Measurements from ENCODE around the gene SMARCA4.
"Not testable (repeated sequence)": the region's sequence is repeated elsewhere in the genome, so short reads cannot be mapped to it uniquely, and the experiment has no call there.

SMARCA4 gene

DNA sequence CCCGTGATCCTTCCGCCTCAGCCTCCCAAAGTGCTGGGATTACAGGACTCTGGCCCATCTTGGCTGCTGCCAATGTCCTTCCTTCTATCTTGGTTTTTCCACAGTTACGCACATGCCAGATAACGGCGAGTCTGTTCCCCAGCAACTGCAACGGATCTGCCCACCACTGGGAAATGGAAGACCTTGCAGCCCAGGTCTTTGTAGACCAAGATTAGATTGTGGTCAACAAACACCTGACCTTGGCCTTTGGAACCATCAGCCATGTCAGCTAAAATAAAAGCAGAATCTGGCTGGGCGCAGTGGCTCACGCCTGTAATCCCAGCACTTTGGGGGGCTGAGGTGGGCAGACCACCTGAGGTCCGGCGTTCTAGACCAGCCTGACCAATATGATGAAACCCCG lies 118.1 kb downstream of the SMARCA4 start:
- Histone ChIP-seq H3K36me3 (ENCODE audit: control insufficient read depth, insufficient read depth, low read length) (no peaks in the 10 kb centered on the region), H3K27me3 (replicated peaks; ENCODE audit: control insufficient read depth, insufficient read depth, low read length) (no peaks in the 10 kb centered on the region), H3K4me3 (replicated peaks; ENCODE audit: low read depth, low read length) (no peak overlapping the region)
- no peak for DNase-seq (ENCODE audit: extremely low read depth, insufficient read length)
- TF ChIP-seq, protein P1, sequence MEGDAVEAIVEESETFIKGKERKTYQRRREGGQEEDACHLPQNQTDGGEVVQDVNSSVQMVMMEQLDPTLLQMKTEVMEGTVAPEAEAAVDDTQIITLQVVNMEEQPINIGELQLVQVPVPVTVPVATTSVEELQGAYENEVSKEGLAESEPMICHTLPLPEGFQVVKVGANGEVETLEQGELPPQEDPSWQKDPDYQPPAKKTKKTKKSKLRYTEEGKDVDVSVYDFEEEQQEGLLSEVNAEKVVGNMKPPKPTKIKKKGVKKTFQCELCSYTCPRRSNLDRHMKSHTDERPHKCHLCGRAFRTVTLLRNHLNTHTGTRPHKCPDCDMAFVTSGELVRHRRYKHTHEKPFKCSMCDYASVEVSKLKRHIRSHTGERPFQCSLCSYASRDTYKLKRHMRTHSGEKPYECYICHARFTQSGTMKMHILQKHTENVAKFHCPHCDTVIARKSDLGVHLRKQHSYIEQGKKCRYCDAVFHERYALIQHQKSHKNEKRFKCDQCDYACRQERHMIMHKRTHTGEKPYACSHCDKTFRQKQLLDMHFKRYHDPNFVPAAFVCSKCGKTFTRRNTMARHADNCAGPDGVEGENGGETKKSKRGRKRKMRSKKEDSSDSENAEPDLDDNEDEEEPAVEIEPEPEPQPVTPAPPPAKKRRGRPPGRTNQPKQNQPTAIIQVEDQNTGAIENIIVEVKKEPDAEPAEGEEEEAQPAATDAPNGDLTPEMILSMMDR (IDR thresholded peaks at IDR 0.05; ENCODE audit: insufficient read depth, low read length, poor library complexity, severe bottlenecking), result no peak

DNA sequence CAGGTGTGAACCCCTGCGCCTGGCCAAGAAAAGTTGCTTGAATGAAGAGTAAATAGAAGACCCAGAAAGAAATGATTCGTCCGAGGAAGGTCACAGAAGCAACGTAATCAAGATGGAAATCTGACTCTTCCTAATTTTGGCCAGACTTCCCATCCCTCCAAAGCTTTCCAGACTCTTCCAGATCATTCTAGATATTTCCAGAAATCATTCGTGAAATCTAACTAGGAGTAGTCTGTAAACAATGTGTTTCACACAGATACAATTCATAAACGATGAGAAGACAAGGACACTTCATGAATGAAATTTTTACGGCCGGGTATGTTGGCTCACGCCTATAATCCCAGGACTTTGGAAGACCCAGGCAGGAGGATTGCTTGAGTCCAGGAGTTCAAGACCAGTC lies 119.2 kb downstream of the SMARCA4 start:
- TF ChIP-seq, protein P1 (IDR thresholded peaks at IDR 0.05; ENCODE audit: insufficient read depth, low read length, poor library complexity, severe bottlenecking), result no peak
- no peaks in the 10 kb centered on the region for H3K27me3 ChIP-seq (replicated peaks; ENCODE audit: control insufficient read depth, insufficient read depth, low read length)
- no peak overlapping the region for H3K4me3 ChIP-seq (replicated peaks; ENCODE audit: low read depth, low read length)
- no peaks in the 10 kb centered on the region for H3K36me3 ChIP-seq (ENCODE audit: control insufficient read depth, insufficient read depth, low read length)
- no peak for DNase-seq (ENCODE audit: extremely low read depth, insufficient read length)

DNA sequence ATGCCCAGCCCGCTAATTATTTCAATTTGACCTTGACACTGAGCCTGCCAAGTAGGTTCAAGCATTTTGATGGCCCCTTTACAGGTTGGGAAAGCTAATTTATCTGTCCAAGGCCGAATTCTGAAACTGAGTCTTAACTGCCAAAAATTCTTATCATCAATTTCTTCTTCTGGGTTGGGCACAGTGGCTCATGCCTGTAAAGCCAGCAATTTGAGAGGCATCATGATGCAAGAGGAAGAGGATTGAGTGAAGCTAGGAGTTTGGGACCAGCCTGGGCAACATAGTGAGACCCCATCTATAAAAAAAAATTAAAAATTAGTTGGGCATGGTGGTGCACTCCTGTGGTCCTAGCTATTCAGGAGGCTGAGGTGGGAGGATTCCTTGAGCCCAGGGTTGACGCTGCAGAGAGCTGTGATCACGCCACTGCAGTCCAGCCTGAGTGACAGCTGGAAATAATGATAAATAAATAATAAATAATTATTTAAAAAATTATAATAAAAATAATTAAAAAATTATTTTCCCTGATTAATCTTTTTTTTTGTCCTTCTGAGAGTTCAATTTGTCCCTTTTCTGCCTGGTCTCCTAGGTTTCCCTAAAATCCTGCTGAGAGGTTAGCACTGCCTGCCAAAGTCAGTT lies 127.2 kb downstream of the SMARCA4 start:
- Histone ChIP-seq H3K27me3 (replicated peaks; ENCODE audit: control insufficient read depth, insufficient read depth, low read length) (no peaks in the 10 kb centered on the region), H3K4me3 (replicated peaks; ENCODE audit: low read depth, low read length) (no peak overlapping the region), H3K36me3 (ENCODE audit: control insufficient read depth, insufficient read depth, low read length) (no peaks in the 10 kb centered on the region)
- TF ChIP-seq, protein P1 (IDR thresholded peaks at IDR 0.05; ENCODE audit: insufficient read depth, low read length, poor library complexity, severe bottlenecking), result no peak
- DNase-seq (ENCODE audit: extremely low read depth, insufficient read length), result no peak

DNA sequence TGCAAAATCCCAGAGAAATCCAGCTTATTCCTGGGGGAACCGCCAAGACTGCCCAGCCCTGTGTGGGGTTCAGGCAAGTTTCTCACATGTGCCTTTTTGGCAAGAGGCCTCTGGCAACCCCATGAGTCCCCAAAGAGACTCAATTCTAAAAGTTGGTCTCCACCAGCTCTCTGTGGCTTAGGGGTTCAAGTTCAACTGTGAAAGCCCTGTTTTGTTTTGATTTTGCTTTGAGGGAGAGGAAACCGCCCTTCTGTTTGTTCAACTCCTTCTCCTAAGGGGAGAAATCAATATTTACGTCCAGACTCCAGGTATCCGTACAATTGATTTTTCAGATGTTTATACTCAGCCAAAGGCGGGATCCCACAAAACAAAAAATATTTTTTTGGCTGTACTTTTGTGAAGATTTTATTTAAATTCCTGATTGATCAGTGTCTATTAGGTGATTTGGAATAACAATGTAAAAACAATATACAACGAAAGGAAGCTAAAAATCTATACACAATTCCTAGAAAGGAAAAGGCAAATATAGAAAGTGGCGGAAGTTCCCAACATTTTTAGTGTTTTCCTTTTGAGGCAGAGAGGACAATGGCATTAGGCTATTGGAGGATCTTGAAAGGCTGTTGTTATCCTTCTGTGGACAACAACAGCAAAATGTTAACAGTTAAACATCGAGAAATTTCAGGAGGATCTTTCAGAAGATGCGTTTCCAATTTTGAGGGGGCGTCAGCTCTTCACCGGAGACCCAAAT lies 127.8 kb downstream of the SMARCA4 start:
- TF ChIP-seq, protein P1 (IDR thresholded peaks at IDR 0.05; ENCODE audit: insufficient read depth, low read length, poor library complexity, severe bottlenecking), result no peak
- H3K36me3 ChIP-seq (ENCODE audit: control insufficient read depth, insufficient read depth, low read length), result peaks cover 2% of the 10 kb centered on the region
- no peak for DNase-seq (ENCODE audit: extremely low read depth, insufficient read length)
- no peaks in the 10 kb centered on the region for H3K27me3 ChIP-seq (replicated peaks; ENCODE audit: control insufficient read depth, insufficient read depth, low read length)
- H3K4me3 ChIP-seq (replicated peaks; ENCODE audit: low read depth, low read length), result peak overlapping the region; percentile 89

DNA sequence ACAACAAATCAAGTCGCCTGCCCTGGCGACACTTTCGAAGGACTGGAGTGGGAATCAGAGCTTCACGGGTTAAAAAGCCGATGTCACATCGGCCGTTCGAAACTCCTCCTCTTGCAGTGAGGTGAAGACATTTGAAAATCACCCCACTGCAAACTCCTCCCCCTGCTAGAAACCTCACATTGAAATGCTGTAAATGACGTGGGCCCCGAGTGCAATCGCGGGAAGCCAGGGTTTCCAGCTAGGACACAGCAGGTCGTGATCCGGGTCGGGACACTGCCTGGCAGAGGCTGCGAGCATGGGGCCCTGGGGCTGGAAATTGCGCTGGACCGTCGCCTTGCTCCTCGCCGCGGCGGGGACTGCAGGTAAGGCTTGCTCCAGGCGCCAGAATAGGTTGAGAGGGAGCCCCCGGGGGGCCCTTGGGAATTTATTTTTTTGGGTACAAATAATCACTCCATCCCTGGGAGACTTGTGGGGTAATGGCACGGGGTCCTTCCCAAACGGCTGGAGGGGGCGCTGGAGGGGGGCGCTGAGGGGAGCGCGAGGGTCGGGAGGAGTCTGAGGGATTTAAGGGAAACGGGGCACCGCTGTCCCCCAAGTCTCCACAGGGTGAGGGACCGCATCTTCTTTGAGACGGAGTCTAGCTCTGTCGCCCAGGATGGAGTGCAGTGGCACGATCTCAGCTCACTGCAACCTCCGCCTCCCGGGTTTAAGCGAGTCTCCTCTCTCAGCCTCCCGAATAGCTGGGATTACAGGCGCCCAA lies 128.6 kb downstream of the SMARCA4 start, which contains the start of gene LDLR:
LDLR (plus strand) TSS at position 210 of the 760 bp plus-strand sequence; CDS start at position 296, 86 bp downstream.
- peak; percentile 77 for DNase-seq (ENCODE audit: extremely low read depth, insufficient read length)
- Histone ChIP-seq H3K4me3 (replicated peaks; ENCODE audit: low read depth, low read length) (peak within 1 kb of the TSS; percentile 89), H3K36me3 (ENCODE audit: control insufficient read depth, insufficient read depth, low read length) (peaks cover 3% of the 10 kb centered on the region), H3K27me3 (replicated peaks; ENCODE audit: control insufficient read depth, insufficient read depth, low read length) (no peaks in the 10 kb centered on the region)
- TF ChIP-seq, protein P1 (IDR thresholded peaks at IDR 0.05; ENCODE audit: insufficient read depth, low read length, poor library complexity, severe bottlenecking), result no peak

DNA sequence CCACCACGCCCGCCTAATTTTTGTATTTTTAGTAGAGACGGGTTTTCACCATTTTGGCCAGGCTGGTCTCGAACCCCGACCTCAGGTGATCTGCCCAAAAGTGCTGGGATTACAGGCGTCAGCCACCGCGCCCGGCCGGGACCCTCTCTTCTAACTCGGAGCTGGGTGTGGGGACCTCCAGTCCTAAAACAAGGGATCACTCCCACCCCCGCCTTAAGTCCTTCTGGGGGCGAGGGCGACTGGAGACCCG lies 129.1 kb downstream of the SMARCA4 start:
- peak overlapping the region; percentile 89 for H3K4me3 ChIP-seq (replicated peaks; ENCODE audit: low read depth, low read length)
- DNase-seq (ENCODE audit: extremely low read depth, insufficient read length); H3K27me3 ChIP-seq (replicated peaks; ENCODE audit: control insufficient read depth, insufficient read depth, low read length); H3K36me3 ChIP-seq (ENCODE audit: control insufficient read depth, insufficient read depth, low read length): not testable (repeated sequence)
